Measurements from ENCODE around the gene ACTA2.

The ACTA2 gene

GRCh38 chr10:88949051-88949450, 3.5 kb downstream of the ACTA2 start:
- TF ChIP-seq CTCF (IDR thresholded peaks at IDR 0.05; ENCODE audit: insufficient read depth, low read length, missing control alignments), result no peak
- peak overlapping the region; percentile 74 for H3K4me3 ChIP-seq (ENCODE audit: low read depth, low read length)
- ChIA-PET CTCF (interaction anchor here (0.8 to 1.8 kb wide), 5 partner anchors 12 to 265 kb away, joined by 3 to 10 read pairs (median 5); no protein-coding TSS in a partner anchor), POLR2A (no interaction called here)
- DNase-seq (ENCODE audit: low read depth, low spot score), result no peak

- ChIA-PET POLR2A (no interaction called here), CTCF (interaction anchor here (2.2 kb wide), 1 partner anchor 271 kb away, joined by 9 read pairs; no protein-coding TSS in a partner anchor)
- DNase-seq (ENCODE audit: low read depth, low spot score), result no peak
- TF ChIP-seq CTCF (IDR thresholded peaks at IDR 0.05; ENCODE audit: insufficient read depth, low read length, missing control alignments), result no peak
- H3K4me3 ChIP-seq (ENCODE audit: low read depth, low read length), result no peak overlapping the region; the same call in 1 of the 2 replicates
Measured at GRCh38 chr10:88946965-88947590, 5.5 kb downstream of the ACTA2 start.

- POLR2A ChIA-PET, result interaction anchor here (1.6 kb wide), 1 partner anchor 13 kb away, joined by 4 read pairs; no protein-coding TSS in a partner anchor
- CTCF ChIA-PET, result interaction anchor here (1.3 to 4.4 kb wide), 4 partner anchors 105 to 272 kb away, joined by 3 to 43 read pairs (median 12); no protein-coding TSS in a partner anchor
- no peak for DNase-seq (ENCODE audit: low read depth, low spot score)
- no peak overlapping the region for H3K4me3 ChIP-seq (ENCODE audit: low read depth, low read length)
- TF ChIP-seq CTCF (IDR thresholded peaks at IDR 0.05; ENCODE audit: insufficient read depth, low read length, missing control alignments), result no peak
Measured at GRCh38 chr10:88946200-88946599, 6.4 kb downstream of the ACTA2 start.

- no peak overlapping the region for H3K4me3 ChIP-seq (ENCODE audit: low read depth, low read length)
- CTCF ChIA-PET, result interaction anchor here (0.5 to 4.4 kb wide), 8 partner anchors 13 to 555 kb away, joined by 3 to 43 read pairs (median 4); no protein-coding TSS in a partner anchor
- no peak for DNase-seq (ENCODE audit: low read depth, low spot score)
- POLR2A ChIA-PET, result interaction anchor here (1.6 kb wide), 1 partner anchor 12 kb away, joined by 4 read pairs; no protein-coding TSS in a partner anchor
- TF ChIP-seq CTCF (IDR thresholded peaks at IDR 0.05; ENCODE audit: insufficient read depth, low read length, missing control alignments), result no peak
Measured at GRCh38 chr10:88944813-88945212, 7.8 kb downstream of the ACTA2 start.

- no peak for DNase-seq (ENCODE audit: low read depth, low spot score)
- CTCF ChIA-PET, result interaction anchor here (1.6 to 4.4 kb wide), 5 partner anchors 9 to 274 kb away, joined by 3 to 43 read pairs (median 8); partner anchors contain the start of gene ACTA2
- H3K4me3 ChIP-seq (ENCODE audit: low read depth, low read length), result no peak overlapping the region
- POLR2A ChIA-PET, result interaction anchor here (1.0 kb wide), 1 partner anchor 48 kb away, joined by 4 read pairs; no protein-coding TSS in a partner anchor
- TF ChIP-seq CTCF (IDR thresholded peaks at IDR 0.05; ENCODE audit: insufficient read depth, low read length, missing control alignments), result no peak
Measured at GRCh38 chr10:88943778-88944177, 8.8 kb downstream of the ACTA2 start.

GRCh38 chr10:88941026-88941425, 11.5 kb downstream of the ACTA2 start:
- no peak overlapping the region for H3K4me3 ChIP-seq (ENCODE audit: low read depth, low read length)
- TF ChIP-seq CTCF (IDR thresholded peaks at IDR 0.05; ENCODE audit: insufficient read depth, low read length, missing control alignments), result no peak
- CTCF ChIA-PET, result interaction anchor here (1.0 to 2.2 kb wide), 5 partner anchors 9 to 276 kb away, joined by 3 to 12 read pairs (median 6); no protein-coding TSS in a partner anchor
- DNase-seq (ENCODE audit: low read depth, low spot score), result no peak
- POLR2A ChIA-PET, result no interaction called here
